H9 (cell line): ENCODE measurements around the gene INSRR. TPM values are rescaled to one million over a fixed set of nuclear protein-coding genes. Genes with fewer than 3 reads are reported as not detected.

ENCODE experiments used
- DNase-seq: peaks from one replicate; pipeline ENCODE4 v3.0.0-alpha.2; 2017
- H2AFZ ChIP-seq: one replicate; pipeline ENCODE4 v1.6.1; 2013; ENCODE audit warnings: mild to moderate bottlenecking, low read length, control low read depth, moderate library complexity
- H2AK5ac ChIP-seq: 2 replicates; pipeline ENCODE4 v1.6.1; 2013; ENCODE audit warnings: low read length, control low read depth, mixed read lengths; ENCODE audit not compliant: insufficient read length
- H2BK120ac ChIP-seq: one replicate; pipeline ENCODE4 v1.6.1; 2013; ENCODE audit warnings: low read depth, mild to moderate bottlenecking, low read length, control low read depth, inconsistent platforms; ENCODE audit not compliant: poor library complexity, severe bottlenecking
- H2BK12ac ChIP-seq: 2 replicates; pipeline ENCODE4 v1.6.1; 2013; ENCODE audit warnings: low read length, control low read depth, mixed read lengths, low read depth; ENCODE audit not compliant: insufficient read length
- H2BK15ac ChIP-seq: 2 replicates; pipeline ENCODE4 v1.6.1; 2013; ENCODE audit warnings: low read depth, low read length, control low read depth
- H2BK20ac ChIP-seq: one replicate; pipeline ENCODE4 v1.6.1; 2013; ENCODE audit warnings: low read depth, mild to moderate bottlenecking, low read length, control low read depth, inconsistent platforms; ENCODE audit not compliant: poor library complexity, severe bottlenecking
- H2BK5ac ChIP-seq: 2 replicates; pipeline ENCODE4 v1.6.1; 2013; ENCODE audit warnings: low read length, control low read depth, mixed read lengths; ENCODE audit not compliant: insufficient read length
- H3K14ac ChIP-seq: 2 replicates; pipeline ENCODE4 v1.6.1; 2013; ENCODE audit warnings: low read length, control low read depth; ENCODE audit not compliant: insufficient read depth
- H3K18ac ChIP-seq: 2 replicates; pipeline ENCODE4 v1.6.1; 2013; ENCODE audit warnings: low read depth, mild to moderate bottlenecking, mixed read lengths, low read length, control low read depth; ENCODE audit not compliant: insufficient read length
- H3K23ac ChIP-seq: 2 replicates; pipeline ENCODE4 v1.6.1; 2013; ENCODE audit warnings: low read length, control low read depth, mixed read lengths, low read depth; ENCODE audit not compliant: insufficient read length
- H3K23me2 ChIP-seq: 2 replicates; pipeline ENCODE4 v1.6.1; 2013; ENCODE audit warnings: low read depth, mild to moderate bottlenecking, mixed read lengths, low read length, control low read depth; ENCODE audit not compliant: insufficient read length, poor library complexity, severe bottlenecking
- H3K27ac ChIP-seq: 2 replicates; pipeline ENCODE4 v1.5.1; 2013; ENCODE audit warnings: low read length, control low read depth, mixed read lengths, low read depth; ENCODE audit not compliant: insufficient read length
- H3K27me3 ChIP-seq: 2 replicates; pipeline ENCODE4 v1.6.1; 2013; ENCODE audit warnings: low read length, control low read depth, inconsistent platforms; ENCODE audit not compliant: insufficient read depth
- H3K4ac ChIP-seq: 2 replicates; pipeline ENCODE4 v1.6.1; 2013; ENCODE audit warnings: low read depth, mild to moderate bottlenecking, control low read depth, inconsistent platforms, low read length, moderate library complexity
- H3K4me1 ChIP-seq: 2 replicates; pipeline ENCODE4 v1.6.1; 2013; ENCODE audit warnings: low read length, control low read depth, inconsistent platforms; ENCODE audit not compliant: insufficient read depth
- H3K4me2 ChIP-seq: 2 replicates; pipeline ENCODE4 v1.6.1; 2013; ENCODE audit warnings: low read length, control low read depth, mixed read lengths; ENCODE audit not compliant: insufficient read length, insufficient read depth
- H3K56ac ChIP-seq: 2 replicates; pipeline ENCODE4 v1.6.1; 2013; ENCODE audit warnings: low read depth, mild to moderate bottlenecking, mixed read lengths, low read length, control low read depth; ENCODE audit not compliant: insufficient read length
- H3K79me1 ChIP-seq: 2 replicates; pipeline ENCODE4 v1.6.1; 2013; ENCODE audit warnings: low read depth, mild to moderate bottlenecking, moderate library complexity, low read length, control low read depth, inconsistent platforms; ENCODE audit not compliant: insufficient read depth, poor library complexity, severe bottlenecking
- H3K79me2 ChIP-seq: 2 replicates; pipeline ENCODE4 v1.6.1; 2013; ENCODE audit warnings: low read length, control low read depth, inconsistent platforms; ENCODE audit not compliant: insufficient read depth
- H3K9ac ChIP-seq: 2 replicates; pipeline ENCODE4 v1.6.1; 2013; ENCODE audit warnings: low read length, control low read depth, mixed read lengths; ENCODE audit not compliant: insufficient read length; ENCODE audit errors: extremely low read depth
- H3K9me3 ChIP-seq: one replicate; pipeline ENCODE4 v1.6.1; 2013; ENCODE audit warnings: low read depth, low read length, inconsistent platforms; ENCODE audit not compliant: control insufficient read depth
- H3T11ph ChIP-seq: one replicate; pipeline ENCODE4 v1.6.1; 2013; ENCODE audit warnings: mild to moderate bottlenecking, low read length, control low read depth, inconsistent platforms
- H4K20me1 ChIP-seq: one replicate; pipeline ENCODE4 v1.6.1; 2013; ENCODE audit not compliant: control insufficient read depth, insufficient read length, insufficient read depth
- H4K5ac ChIP-seq: 2 replicates; pipeline ENCODE4 v1.6.1; 2013; ENCODE audit warnings: low read depth, mild to moderate bottlenecking, mixed read lengths, low read length, control low read depth; ENCODE audit not compliant: insufficient read length
- H4K8ac ChIP-seq: replicated peaks from 2 replicates; pipeline ENCODE4 v1.6.1; 2013; ENCODE audit warnings: low read length, control low read depth, mixed read lengths, low read depth; ENCODE audit not compliant: insufficient read length
- H4K91ac ChIP-seq: 2 replicates; pipeline ENCODE4 v1.6.1; 2013; ENCODE audit warnings: low read depth, mild to moderate bottlenecking, moderate library complexity, mixed read lengths, low read length, control low read depth; ENCODE audit not compliant: insufficient read length
- H3K27ac Mint-ChIP-seq, 3 experiments: 2 replicates in 2 of 3; 3 replicates in 1 of 3; pipeline ENCODE4 v1.8.0; 2020 to 2021; ENCODE audit warnings: mixed read lengths in 3 of 3, mild to moderate bottlenecking in 1 of 3, moderate library complexity in 1 of 3
- H3K27me3 Mint-ChIP-seq: 2 replicates; pipeline ENCODE4 v1.8.0; 2021; ENCODE audit warnings: low read depth, mild to moderate bottlenecking, moderate library complexity, mixed read lengths
- H3K36me3 Mint-ChIP-seq, 3 experiments: 2 replicates in 2 of 3; 3 replicates in 1 of 3; pipeline ENCODE4 v1.8.0; 2020 to 2021; ENCODE audit warnings: low read depth in 3 of 3, mixed read lengths in 3 of 3; ENCODE audit not compliant: insufficient read depth in 1 of 3
- H3K4me1 Mint-ChIP-seq, 2 experiments: 2 replicates each; pipeline ENCODE4 v1.8.0; 2020; ENCODE audit warnings: mixed read lengths in 2 of 2
- H3K4me3 Mint-ChIP-seq, 2 experiments: 2 replicates in 1 of 2; 3 replicates in 1 of 2; pipeline ENCODE4 v1.8.0; 2020 to 2021; ENCODE audit warnings: mild to moderate bottlenecking in 2 of 2, mixed read lengths in 2 of 2, moderate library complexity in 1 of 2
- H3K9me3 Mint-ChIP-seq, 2 experiments: 2 replicates in 1 of 2; 3 replicates in 1 of 2; pipeline ENCODE4 v1.8.0; 2020; ENCODE audit warnings: mild to moderate bottlenecking in 2 of 2, mixed read lengths in 2 of 2, moderate library complexity in 1 of 2
- CTCF ChIP-seq: fragments of 200-600 bp; sonication (generic); conservative IDR thresholded peaks from 3 replicates; pipeline ENCODE4 v1.8.0; 2021; ENCODE audit warnings: antibody characterized with exemption, mild to moderate bottlenecking
- WGBS: extraction: QIAGEN DNeasy Blood & Tissue Kit; methylation state at CpG from one replicate; pipeline ENCODE4 v1.1.7; 2013; ENCODE audit warnings: missing lambda C conversion rate, low lambda C conversion rate, mixed read lengths; ENCODE audit not compliant: insufficient read length; ENCODE audit errors: extremely low coverage; 5-methylcytosine and 5-hydroxymethylcytosine counted together
- total RNA-seq: library from RNA; stranded (reverse); gene quantifications from 2 replicates; pipeline ENCODE4 v1.2.1, GENCODE V29; 2021

INSRR gene
- total RNA-seq, 1 experiment from 2014 or later: not detected

GRCh38 chr1:156854634-156855033 is 4.3 kb downstream of the INSRR start:
- no peaks in the 10 kb centered on the region for H3K79me2 ChIP-seq
- no peak overlapping the region for H3K18ac ChIP-seq
- no peak overlapping the region for H3K27ac Mint-ChIP-seq
- no peaks in the 10 kb centered on the region for H3K4me1 ChIP-seq
- H3K9me3 ChIP-seq: no peaks in the 10 kb centered on the region
- H2BK5ac ChIP-seq: no peak overlapping the region
- H3K4me2 ChIP-seq: no peak overlapping the region
- no peak overlapping the region for H3K14ac ChIP-seq
- no peak overlapping the region for H2BK20ac ChIP-seq
- peaks cover 5% of the 10 kb centered on the region for H3K23me2 ChIP-seq
- H4K5ac ChIP-seq: no peak overlapping the region
- no peak overlapping the region for H4K91ac ChIP-seq
- H3K9ac ChIP-seq: no peak overlapping the region
- H2AFZ ChIP-seq: no peak overlapping the region
- no peak overlapping the region for H3K23ac ChIP-seq
- no peak overlapping the region for H3K4ac ChIP-seq
- H3K27me3 Mint-ChIP-seq: peaks cover 96% of the 10 kb centered on the region
- H2BK120ac ChIP-seq: no peak overlapping the region
- WGBS: no CpG with 5 or more reads among the region's 3 CpGs
- H3K79me1 ChIP-seq: no peaks in the 10 kb centered on the region
- H2BK15ac ChIP-seq: no peak overlapping the region
- H2AK5ac ChIP-seq: no peak overlapping the region
- H3K9me3 Mint-ChIP-seq: no peaks in the 10 kb centered on the region
- DNase-seq: no peak
- H3K27ac ChIP-seq: no peak overlapping the region
- H2BK12ac ChIP-seq: no peak overlapping the region
- H3K36me3 Mint-ChIP-seq: no peaks in the 10 kb centered on the region
- H3T11ph ChIP-seq: no peak overlapping the region
- peak; percentile 23; the same call in 1 of the 3 replicates for TF ChIP-seq CTCF
- no peak overlapping the region for H4K8ac ChIP-seq
- H3K4me3 Mint-ChIP-seq: no peak overlapping the region
- H4K20me1 ChIP-seq: no peaks in the 10 kb centered on the region
- H3K56ac ChIP-seq: no peak overlapping the region
- peaks cover 3 to 23% of the 10 kb centered on the region in 2 experiments for H3K4me1 Mint-ChIP-seq
- H3K27me3 ChIP-seq: peaks cover 40% of the 10 kb centered on the region
